Ectodermal cell (in vitro differentiated cells): ENCODE results near the gene ZNF12. TPM values are rescaled to one million over a fixed set of nuclear protein-coding genes. Genes with fewer than 3 reads are reported as not detected.
"Not testable (repeated sequence)": the region's sequence is repeated elsewhere in the genome, so short reads cannot be mapped to it uniquely, and the experiment has no call there.

Experiments
- H3K27ac ChIP-seq: 2 replicates; pipeline ENCODE4 v1.7.0; 2013; ENCODE audit warnings: mild to moderate bottlenecking, low read depth, low read length; ENCODE audit not compliant: insufficient read depth, poor library complexity, severe bottlenecking
- H3K27me3 ChIP-seq: 2 replicates; pipeline ENCODE4 v1.7.0; 2013; ENCODE audit warnings: mild to moderate bottlenecking, low read length; ENCODE audit not compliant: insufficient read depth, control insufficient read depth, poor library complexity, severe bottlenecking
- H3K36me3 ChIP-seq: one replicate; pipeline ENCODE4 v1.7.0; 2013; ENCODE audit warnings: low read length; ENCODE audit not compliant: control insufficient read depth, insufficient read depth
- H3K4me1 ChIP-seq: one replicate; pipeline ENCODE4 v1.7.0; 2013; ENCODE audit warnings: low read length; ENCODE audit not compliant: control insufficient read depth, insufficient read depth
- H3K4me3 ChIP-seq: 2 replicates; pipeline ENCODE4 v1.7.0; 2013; ENCODE audit warnings: low read depth, low read length, control low read depth; ENCODE audit not compliant: insufficient read depth
- H3K9me3 ChIP-seq: 2 replicates; pipeline ENCODE4 v1.7.0; 2013; ENCODE audit warnings: mild to moderate bottlenecking, low read length, moderate library complexity; ENCODE audit not compliant: control insufficient read depth
- WGBS, 2 experiments: methylation state at CpG; one replicate each; pipeline ENCODE4 v1.1.7; 2013; ENCODE audit warnings: missing lambda C conversion rate in 2 of 2; 5-methylcytosine and 5-hydroxymethylcytosine counted together
- polyA plus RNA-seq, 4 experiments: library from polyadenylated mRNA; stranded (reverse); fragments of 50-300 nt; gene quantifications; one replicate each; pipeline ENCODE4 v1.2.3, GENCODE V29; 2013

Gene ZNF12
- polyA plus RNA-seq (2013, experiment 1 of 4) = 19.2 TPM
- polyA plus RNA-seq (2013, experiment 2 of 4) = 23.0 TPM
- polyA plus RNA-seq (2013, experiment 3 of 4) = 19.3 TPM
- polyA plus RNA-seq (2013, experiment 4 of 4) = 23.0 TPM

GRCh38 chr7:6706666-6707407, at the start of gene ZNF12:
TSS of gene ZNF12 (minus strand) at chr7:6706947. CDS start at chr7:6705173, 1,774 bp downstream.
- peaks cover 28% of the 10 kb centered on the region for H3K36me3 ChIP-seq
- 5 to 6% methylated on average over 65 of the region's 65 CpGs for WGBS, 2 experiments
- H3K27me3 ChIP-seq = peaks cover 13% of the 10 kb centered on the region
- peak within 1 kb of the TSS; percentile 92 for H3K4me3 ChIP-seq
- no peaks in the 10 kb centered on the region for H3K9me3 ChIP-seq
- H3K4me1 ChIP-seq = peaks cover 3% of the 10 kb centered on the region
- peak within 1 kb of the TSS; percentile 45 for H3K27ac ChIP-seq

DNA sequence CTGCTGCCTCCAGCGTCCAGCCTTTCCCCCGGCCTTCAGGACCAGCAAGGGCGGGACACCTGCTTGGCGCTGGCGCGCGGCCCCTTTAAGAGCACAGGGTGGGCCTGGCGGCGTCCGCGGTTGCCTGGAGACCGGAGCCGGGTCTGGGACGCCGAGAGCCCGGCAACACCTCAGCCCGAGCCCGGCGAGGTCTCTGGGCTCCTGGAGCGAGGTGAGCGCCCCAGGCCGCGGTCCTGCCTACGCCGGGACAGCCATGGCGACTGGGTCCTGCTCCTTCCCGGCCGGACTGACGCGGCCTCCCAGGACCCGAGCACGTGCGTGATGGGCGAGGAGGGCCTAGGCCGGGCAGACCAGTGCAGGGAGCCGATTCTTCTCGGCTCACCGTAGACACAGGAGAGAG, 47.2 kb upstream of the ZNF12 start, which contains the start of gene RSPH10B2:
Gene RSPH10B2, plus strand, starts transcription at position 140 of the 400 bp plus-strand sequence. CDS start 3,575 bp downstream, outside the sequence.
- WGBS, 2 experiments = 3 to 6% methylated on average over 20 to 24 of the region's 38 CpGs

GRCh38 chr7:6750173-6750572, 43.4 kb upstream of the ZNF12 start:
- not testable (repeated sequence) for H3K27me3 ChIP-seq, H3K4me3 ChIP-seq, H3K9me3 ChIP-seq, H3K4me1 ChIP-seq, H3K27ac ChIP-seq, H3K36me3 ChIP-seq
- WGBS, 2 experiments = 96 to 98% methylated on average over 3 of the region's 6 CpGs

More for the DNA sequence above, 47.2 kb upstream of the ZNF12 start, which contains the start of gene RSPH10B2:
- H3K27me3 ChIP-seq, H3K4me3 ChIP-seq, H3K9me3 ChIP-seq, H3K36me3 ChIP-seq, H3K4me1 ChIP-seq, H3K27ac ChIP-seq: not testable (repeated sequence)

DNA sequence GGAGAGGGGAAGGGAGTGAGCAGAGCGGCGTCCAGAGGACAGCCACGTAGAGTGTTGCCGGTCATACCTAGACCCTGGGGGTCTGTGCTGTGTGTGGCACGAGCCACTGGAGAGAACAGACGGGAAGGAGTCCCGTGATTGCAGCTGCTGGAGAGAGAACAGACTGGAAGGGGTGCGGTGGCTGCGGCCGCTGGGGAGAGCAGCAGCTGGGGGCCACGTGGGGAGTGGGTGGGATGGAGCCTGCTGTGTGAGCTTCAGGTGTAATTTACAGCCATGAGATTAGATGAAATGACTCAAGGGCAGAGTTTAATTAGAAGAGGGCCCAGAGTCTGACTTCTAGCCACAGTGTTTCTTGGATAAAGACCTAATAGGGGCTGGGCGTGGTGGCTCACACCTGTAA, 42.6 kb upstream of the ZNF12 start:
- H3K36me3 ChIP-seq, H3K9me3 ChIP-seq, H3K4me1 ChIP-seq, H3K4me3 ChIP-seq, H3K27me3 ChIP-seq, H3K27ac ChIP-seq: not testable (repeated sequence)
- WGBS, 2 experiments = 100% methylated on average over 5 of the region's 12 CpGs

DNA sequence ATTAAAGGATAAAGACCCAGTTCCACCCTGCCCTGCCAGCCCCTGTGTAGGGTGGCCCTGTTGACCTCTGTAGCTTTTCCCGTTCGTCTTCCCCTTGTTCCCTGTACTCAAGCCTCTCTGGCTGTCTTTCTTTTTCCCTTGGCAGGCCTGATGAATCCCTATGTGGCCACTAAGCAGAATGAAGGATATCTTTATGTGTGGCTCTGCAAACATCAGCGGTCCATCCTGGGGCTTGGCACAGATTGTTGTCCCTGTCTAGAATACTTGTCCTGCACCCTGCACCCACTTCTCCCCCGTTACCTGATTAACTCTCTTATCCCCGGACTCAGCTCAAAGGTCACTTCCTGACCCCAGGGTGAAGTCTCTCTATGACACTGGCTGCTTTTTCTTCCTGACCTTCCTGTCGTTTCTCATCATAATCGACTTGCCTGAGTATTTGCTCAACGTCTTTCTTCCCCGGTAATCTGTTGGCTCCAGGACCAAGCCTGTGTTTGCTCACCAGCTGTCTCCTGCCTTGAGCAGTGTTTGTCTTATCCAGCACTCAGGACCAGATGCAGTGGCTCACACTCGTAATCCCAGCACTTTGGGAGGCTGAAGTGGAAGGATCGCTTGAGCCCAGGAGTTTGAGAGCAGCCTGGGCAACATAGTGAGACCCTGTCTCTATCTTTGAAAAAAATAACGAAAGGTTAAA, 37.8 kb upstream of the ZNF12 start:
- not testable (repeated sequence) for H3K36me3 ChIP-seq, H3K4me3 ChIP-seq, H3K27me3 ChIP-seq, H3K9me3 ChIP-seq, H3K4me1 ChIP-seq, H3K27ac ChIP-seq
- 97 to 98% methylated on average over 1 of the region's 12 CpGs for WGBS, 2 experiments

GRCh38 chr7:6738415-6738814, 31.7 kb upstream of the ZNF12 start:
- not testable (repeated sequence) for H3K36me3 ChIP-seq, H3K4me1 ChIP-seq, H3K27me3 ChIP-seq, H3K4me3 ChIP-seq, H3K27ac ChIP-seq, H3K9me3 ChIP-seq
- WGBS, 2 experiments = no CpG with 5 or more reads among the region's 11 CpGs

DNA sequence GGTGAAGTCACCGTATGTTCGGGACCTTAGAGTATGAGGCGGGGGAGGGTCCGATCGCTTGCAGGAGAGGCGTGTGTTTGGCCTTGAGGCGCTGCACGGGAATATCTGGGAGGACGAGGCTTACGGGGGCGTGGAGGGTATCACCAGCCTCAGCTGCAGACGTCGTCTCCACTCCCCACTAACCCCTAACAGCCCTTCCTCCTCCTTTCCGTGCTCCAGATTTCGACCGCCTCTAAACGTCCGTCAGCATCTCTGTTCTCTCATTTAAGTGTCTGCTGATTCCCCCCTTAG, 23.5 kb upstream of the ZNF12 start:
- Histone ChIP-seq H3K36me3 (peaks cover 6% of the 10 kb centered on the region), H3K27me3 (no peaks in the 10 kb centered on the region), H3K4me3 (peak overlapping the region; percentile 94), H3K27ac (no peak overlapping the region), H3K9me3 (no peaks in the 10 kb centered on the region), H3K4me1 (no peaks in the 10 kb centered on the region)
- WGBS, 2 experiments = 6 to 7% methylated on average over 18 of the region's 18 CpGs

DNA sequence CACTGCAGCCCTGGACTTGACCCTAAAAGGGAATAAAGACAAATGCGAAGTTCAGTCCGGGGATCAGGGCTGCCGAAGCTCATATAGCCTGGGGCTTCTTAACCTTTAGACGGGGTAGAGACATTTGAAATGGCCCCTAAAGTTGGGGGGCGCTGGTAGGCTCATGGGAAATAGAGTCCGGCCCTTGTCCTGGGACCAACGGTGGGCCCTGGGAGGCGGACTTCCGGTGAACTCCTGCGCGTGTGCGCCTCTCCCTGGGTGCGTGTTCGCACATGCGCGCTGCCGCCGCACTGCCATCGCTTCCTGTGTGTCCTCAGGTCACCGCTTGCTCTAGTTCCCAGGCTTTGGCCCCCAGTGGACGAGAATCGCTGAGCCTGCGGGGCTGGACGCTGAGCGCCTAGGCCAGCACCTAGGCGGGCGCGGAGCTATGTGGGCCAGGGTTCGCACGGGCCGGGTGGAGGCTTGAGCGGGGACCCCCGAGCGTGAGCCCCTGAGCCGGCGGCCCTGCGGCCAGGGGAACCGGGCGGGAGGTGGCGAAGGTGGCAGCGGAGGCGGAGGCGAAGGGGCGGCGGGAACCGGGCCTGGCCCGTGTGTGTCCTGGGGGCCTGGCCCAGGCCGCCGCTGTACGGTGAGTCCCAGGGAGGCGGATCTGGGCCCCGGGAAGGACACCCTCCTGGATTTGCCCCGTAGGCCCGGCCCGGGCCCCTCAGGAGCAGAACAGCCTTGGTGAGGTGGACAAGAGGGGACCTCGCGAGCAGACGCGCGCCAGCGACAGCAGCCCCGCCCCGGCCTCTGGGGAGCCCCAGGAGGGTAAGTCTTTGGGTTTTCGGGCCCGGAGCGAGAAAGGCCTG, 23.0 kb upstream of the ZNF12 start:
- H3K27ac ChIP-seq = peak overlapping the region; percentile 30
- WGBS, 2 experiments = 1% methylated on average over 66 of the region's 66 CpGs
- H3K27me3 ChIP-seq = no peaks in the 10 kb centered on the region

GRCh38 chr7:6728893-6729491, 22.2 kb upstream of the ZNF12 start:
- 83 to 84% methylated on average over 29 of the region's 29 CpGs for WGBS, 2 experiments

More for the DNA sequence above, 23.0 kb upstream of the ZNF12 start:
- no peaks in the 10 kb centered on the region for H3K9me3 ChIP-seq
- H3K4me3 ChIP-seq = peak overlapping the region; percentile 94
- peaks cover 6% of the 10 kb centered on the region for H3K36me3 ChIP-seq
- H3K4me1 ChIP-seq = no peaks in the 10 kb centered on the region

More at GRCh38 chr7:6728893-6729491, 22.2 kb upstream of the ZNF12 start:
- not testable (repeated sequence) for H3K27ac ChIP-seq, H3K9me3 ChIP-seq, H3K27me3 ChIP-seq, H3K4me1 ChIP-seq, H3K36me3 ChIP-seq
- H3K4me3 ChIP-seq = peak overlapping the region; percentile 94
